H7 (cell line): Measurements from ENCODE around the gene CAMK4. TPM values are rescaled to one million over a fixed set of nuclear protein-coding genes. Genes with fewer than 3 reads are reported as not detected.

ENCODE experiments used
- DNase-seq: peaks from one replicate; pipeline ENCODE4 v3.0.0; 2012
- H3K27me3 ChIP-seq: 2 replicates; pipeline ENCODE4 v1.6.0; 2011; ENCODE audit warnings: mild to moderate bottlenecking, low read length; ENCODE audit not compliant: control insufficient read depth, insufficient read depth
- H3K36me3 ChIP-seq: replicated peaks from 2 replicates; pipeline ENCODE4 v1.5.1; 2011; ENCODE audit warnings: low read length; ENCODE audit not compliant: control insufficient read depth, insufficient read depth
- H3K4me3 ChIP-seq: 2 replicates; pipeline ENCODE4 v1.5.1; 2011; ENCODE audit warnings: low read depth, mild to moderate bottlenecking, control low read depth, low read length, moderate library complexity; ENCODE audit not compliant: insufficient read depth
- total RNA-seq: library from RNA; depleted of rRNA; stranded (reverse); fragments of >200 nt; shearing (Covaris generic); gene quantifications from 2 replicates; pipeline ENCODE4 v1.2.3, GENCODE V29; 2014

CAMK4 gene
- total RNA-seq, 1 experiment from 2014 or later, result 2.7 TPM

DNA sequence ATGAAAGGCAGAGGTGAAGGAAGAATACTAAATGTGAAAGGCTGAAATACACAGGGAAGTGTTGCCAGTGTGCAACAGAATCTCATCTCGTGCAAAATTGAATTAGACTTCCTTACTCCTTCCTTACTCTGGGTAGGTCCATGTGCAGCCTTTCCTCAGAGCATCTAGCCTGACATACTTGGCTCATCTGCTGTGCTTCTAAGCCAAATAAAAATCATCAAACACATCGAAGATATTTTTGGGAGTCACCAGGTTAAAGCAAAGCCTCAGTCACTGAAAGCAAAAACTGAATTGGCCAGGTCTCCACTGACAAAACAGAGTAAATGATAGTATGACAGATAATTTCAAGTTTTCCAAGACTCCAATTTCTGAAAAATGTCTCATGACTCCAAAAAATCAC is 268.8 kb downstream of the CAMK4 start:
- no peak overlapping the region for H3K4me3 ChIP-seq
- no peak for DNase-seq

DNA sequence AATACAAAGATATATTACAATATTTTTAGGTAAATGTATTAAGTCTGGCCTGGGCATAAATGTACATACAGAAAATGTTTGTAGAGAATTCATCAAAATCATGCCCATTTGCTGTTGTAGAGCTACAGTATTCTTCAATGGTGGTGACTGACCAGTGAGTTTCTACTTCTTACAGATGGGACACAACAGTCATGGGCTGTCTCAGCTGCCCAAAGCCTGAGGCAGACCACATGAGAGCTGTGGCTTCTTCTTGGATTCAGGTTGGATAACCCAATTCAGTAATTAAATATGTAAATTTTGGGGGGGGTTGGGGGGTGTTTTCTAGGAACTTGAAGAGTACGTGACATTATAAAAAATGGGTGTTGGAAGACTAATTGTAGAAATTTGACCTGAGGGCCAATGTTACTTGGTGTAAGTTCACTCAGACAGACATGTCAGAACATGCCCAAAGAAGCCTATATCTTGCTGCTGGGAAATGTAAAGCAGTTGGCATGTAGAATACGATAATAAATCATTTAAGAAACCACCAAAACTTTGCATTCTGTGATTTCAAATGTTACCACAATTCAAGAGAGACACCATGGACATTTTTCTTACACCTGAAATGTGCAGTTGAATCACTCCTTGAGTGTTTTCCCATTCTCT is 270.3 kb downstream of the CAMK4 start:
- no peak for DNase-seq
- Histone ChIP-seq H3K4me3 (no peak overlapping the region), H3K27me3 (no peaks in the 10 kb centered on the region), H3K36me3 (no peaks in the 10 kb centered on the region; the same call in 1 of the 2 replicates)

More for the DNA sequence above, 268.8 kb downstream of the CAMK4 start:
- Histone ChIP-seq H3K36me3 (no peaks in the 10 kb centered on the region; the same call in 1 of the 2 replicates), H3K27me3 (no peaks in the 10 kb centered on the region)

DNA sequence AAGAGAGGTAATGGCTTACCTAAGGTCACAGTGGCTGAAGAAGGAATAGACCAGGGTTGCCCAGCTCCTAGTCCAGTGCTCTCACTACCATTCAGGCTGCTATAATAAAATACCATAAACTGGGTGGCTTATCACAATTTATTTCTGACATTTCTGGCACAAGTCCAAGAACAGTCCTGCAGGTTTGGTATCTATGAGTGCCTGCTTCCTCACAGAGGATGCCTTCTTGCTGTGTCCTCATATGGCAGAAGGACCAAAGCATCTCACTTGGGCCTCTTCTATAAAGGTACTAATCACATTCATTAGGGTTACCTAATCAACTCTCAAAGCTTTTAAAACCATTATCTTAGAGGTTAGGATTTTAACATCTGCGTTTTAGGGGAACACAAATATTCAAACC is 271.0 kb downstream of the CAMK4 start:
- H3K36me3 ChIP-seq, result peaks cover 2% of the 10 kb centered on the region
- H3K4me3 ChIP-seq, result no peak overlapping the region
- H3K27me3 ChIP-seq, result no peaks in the 10 kb centered on the region
- DNase-seq, result no peak

DNA sequence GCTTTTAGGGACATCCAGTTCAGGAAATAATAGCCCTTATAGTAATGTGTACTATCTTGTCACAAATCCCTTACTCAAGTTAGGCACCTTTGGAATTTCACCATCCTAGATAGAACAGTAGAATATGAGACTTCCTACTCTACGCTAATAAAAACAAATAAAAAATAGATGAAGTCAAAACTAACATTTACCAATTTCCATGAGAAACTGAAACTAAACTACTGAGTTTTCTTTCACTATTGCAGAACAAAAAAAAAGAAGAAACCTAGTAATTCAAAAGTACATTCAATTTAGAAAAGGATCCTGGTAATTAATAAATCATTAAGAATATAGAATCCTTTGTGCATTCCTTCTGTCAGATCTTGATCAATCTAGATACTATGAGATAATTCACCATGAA is 274.2 kb downstream of the CAMK4 start:
- DNase-seq, result no peak
- H3K36me3 ChIP-seq, result peaks cover 2% of the 10 kb centered on the region

DNA sequence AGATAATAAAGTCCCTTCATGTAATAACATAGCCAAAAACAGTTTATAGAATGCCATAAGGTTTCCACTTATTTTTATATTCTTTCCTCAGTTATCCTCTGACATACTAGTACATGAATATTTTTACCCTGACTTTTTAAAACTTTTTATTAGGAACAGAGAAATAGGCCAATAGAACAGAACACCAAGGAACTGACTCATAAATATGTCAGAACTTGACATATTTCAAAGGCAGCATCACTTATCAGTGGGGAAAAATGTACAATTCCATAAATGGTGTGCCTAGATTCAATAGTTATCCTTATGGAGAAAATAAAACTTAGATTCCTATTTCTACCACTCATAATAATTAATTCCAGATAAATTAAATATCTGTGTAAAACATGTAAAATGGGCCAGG is 278.8 kb downstream of the CAMK4 start:
- H3K36me3 ChIP-seq, result peaks cover 2% of the 10 kb centered on the region
- DNase-seq, result no peak
- H3K27me3 ChIP-seq, result no peaks in the 10 kb centered on the region
- no peak overlapping the region for H3K4me3 ChIP-seq

More for the DNA sequence above, 274.2 kb downstream of the CAMK4 start:
- no peak overlapping the region for H3K4me3 ChIP-seq
- H3K27me3 ChIP-seq, result no peaks in the 10 kb centered on the region

DNA sequence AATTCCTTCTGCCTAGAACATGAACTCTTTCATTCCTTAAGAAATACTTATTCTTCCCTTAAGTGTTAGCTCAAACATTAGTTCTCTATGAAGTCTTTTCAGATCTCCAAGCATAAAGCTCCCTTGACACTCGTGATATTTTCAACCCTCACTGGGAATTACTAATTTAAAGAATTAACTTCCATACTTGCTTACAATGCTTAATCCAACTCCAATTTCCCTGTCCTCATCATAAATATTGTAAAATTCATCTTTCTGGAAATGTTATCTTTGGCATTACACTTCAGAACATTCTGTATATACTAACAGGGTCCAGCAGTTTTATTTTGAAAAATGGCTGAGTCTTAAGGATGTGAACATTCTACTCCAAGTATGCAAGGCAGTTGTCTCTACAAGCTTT is 280.9 kb downstream of the CAMK4 start:
- Histone ChIP-seq H3K27me3 (no peaks in the 10 kb centered on the region), H3K4me3 (no peak overlapping the region), H3K36me3 (no peaks in the 10 kb centered on the region; the same call in none of the 2 replicates)
- DNase-seq, result no peak

DNA sequence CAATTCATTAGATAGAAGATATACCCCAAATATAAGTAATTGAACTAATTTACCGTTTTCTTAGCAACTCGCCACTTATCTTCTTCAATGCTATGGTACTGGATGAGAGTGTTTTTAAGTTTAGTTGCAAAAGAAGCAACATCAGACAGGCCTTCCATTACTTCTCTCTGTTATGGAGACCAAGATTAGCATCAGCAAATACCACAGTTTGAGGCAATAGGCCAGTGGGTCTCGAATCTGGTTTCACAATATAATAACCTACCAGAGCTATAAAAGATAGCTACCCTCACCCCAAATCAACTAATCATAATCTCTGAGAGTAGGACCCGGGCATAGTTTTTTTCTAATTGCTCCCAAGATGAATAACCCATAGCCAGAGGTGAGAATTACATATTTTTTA is 283.1 kb downstream of the CAMK4 start:
- Histone ChIP-seq H3K36me3 (no peaks in the 10 kb centered on the region; the same call in none of the 2 replicates), H3K4me3 (no peak overlapping the region), H3K27me3 (no peaks in the 10 kb centered on the region)
- DNase-seq, result no peak

DNA sequence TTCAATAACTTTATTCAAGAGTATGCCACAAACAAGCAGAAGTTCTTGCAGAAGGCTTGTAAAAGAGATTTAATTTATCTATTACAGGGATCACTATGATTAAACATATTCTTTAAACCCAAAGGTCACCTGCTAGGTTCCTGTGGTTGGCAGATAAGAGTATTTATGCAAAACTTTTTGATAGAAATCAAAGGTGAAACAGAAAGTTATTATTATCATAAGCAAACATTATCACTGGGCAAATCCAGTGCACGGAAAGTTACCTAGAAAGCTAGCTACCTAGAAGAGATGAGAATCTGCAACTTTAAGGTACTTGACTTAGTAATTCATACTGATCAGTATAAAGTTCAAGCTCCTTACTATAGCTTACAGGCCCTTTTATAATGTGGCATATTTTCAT is 284.9 kb downstream of the CAMK4 start:
- H3K27me3 ChIP-seq, result no peaks in the 10 kb centered on the region
- no peaks in the 10 kb centered on the region; the same call in none of the 2 replicates for H3K36me3 ChIP-seq
- H3K4me3 ChIP-seq, result no peak overlapping the region
- DNase-seq, result no peak

DNA sequence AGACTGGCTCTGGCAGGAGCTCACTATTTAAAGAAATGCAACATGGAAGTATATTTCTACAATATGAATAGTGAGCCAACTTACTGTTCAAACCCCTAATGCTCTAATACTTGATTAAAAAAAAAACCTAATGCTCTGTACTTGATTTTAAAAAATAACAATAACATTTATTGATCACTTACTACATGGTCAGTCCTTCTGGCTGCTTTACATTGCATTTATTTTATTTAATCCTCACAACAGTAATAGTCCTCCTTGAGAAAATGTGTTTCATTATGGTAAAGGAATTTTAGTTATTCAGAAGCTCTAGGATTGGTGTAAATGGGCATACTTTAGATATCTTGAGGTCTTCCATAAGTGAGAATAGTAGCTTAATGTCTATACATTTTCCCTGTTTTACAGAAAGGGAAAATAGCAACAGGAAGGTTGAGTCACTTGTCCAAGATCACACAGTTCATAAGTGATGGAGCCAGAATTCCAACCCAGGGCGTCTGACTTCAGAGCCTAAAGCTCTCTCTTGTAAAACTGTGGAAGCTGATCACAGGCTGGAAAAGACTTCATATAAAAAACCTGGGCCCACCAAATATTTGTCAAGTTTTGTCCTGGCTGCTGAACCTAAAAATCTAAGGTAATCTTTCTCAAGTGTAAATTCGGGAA is 287.1 kb downstream of the CAMK4 start:
- peak overlapping the region; percentile 85 for H3K4me3 ChIP-seq
- no peaks in the 10 kb centered on the region for H3K27me3 ChIP-seq
- no peaks in the 10 kb centered on the region for H3K36me3 ChIP-seq
- no peak for DNase-seq

DNA sequence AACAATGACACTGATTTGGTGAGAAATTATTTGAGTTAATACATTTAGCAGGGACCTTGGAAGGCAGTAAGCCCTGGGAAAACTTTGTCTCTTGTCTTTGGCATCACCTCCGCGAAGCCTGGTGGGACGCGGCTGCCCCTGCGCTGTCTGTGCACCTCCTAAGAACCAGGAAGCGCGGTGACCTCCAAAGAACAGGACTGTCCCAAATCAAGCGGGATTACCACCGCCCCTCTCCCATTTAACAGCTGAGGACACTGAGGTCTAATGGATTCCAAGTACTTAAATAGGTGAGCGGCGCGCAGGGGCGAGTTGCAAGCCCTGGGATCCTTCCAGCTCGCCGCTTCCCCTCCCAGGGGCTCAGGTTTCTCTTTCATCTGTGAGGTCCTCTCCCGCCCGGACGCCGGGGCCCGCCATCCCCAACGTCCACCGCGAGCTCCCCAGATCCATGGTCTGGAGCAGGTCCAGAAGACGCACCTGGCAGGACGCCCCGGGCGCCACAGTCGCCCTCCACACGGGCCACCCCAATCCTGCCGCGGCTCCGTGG is 287.7 kb downstream of the CAMK4 start:
- H3K36me3 ChIP-seq, result no peaks in the 10 kb centered on the region
- DNase-seq, result peak; percentile 70
- H3K27me3 ChIP-seq, result no peaks in the 10 kb centered on the region

DNA sequence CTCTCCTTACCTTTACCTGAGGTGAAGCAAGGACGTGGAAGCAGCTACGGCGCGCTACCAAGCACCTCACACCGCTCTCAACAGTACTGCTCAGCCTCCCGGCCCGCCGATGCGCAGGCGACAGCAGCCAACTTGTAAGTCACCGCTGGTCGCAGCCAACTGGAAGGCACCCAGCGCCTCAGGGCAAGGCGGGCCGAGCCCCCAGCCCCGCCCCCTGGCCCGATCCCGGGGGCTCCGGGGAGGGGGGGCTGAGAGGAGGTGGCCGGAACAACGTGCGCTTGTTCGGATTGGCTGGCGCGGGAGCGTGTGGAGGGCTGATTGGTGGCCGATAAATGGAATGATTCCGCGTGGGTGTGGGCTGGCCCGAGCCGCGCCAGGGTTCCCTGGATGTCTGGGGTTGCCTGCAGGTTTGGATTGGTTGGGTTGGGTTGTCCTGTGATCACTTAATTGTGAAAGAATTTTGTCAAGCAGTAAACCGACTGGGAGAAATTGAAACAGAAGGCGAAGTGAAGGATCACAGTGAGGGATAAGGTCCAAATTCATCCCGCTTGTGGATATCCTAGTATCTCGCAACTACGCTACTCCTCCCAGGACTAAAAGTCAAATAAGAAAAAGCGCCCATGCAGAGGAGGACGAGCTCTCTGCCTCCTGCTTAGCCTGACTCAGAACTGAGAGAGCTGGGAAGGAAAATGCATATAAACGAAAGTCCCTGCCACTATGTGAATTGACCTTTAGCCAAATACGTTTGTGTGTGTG is 288.4 kb downstream of the CAMK4 start, which contains the start of gene STARD4:
STARD4 (minus strand) TSS at position 161 of the 756 bp plus-strand sequence. CDS start 5,102 bp downstream, outside the sequence.
- no peaks in the 10 kb centered on the region for H3K27me3 ChIP-seq

More for the DNA sequence above, 287.7 kb downstream of the CAMK4 start:
- peak overlapping the region; percentile 85 for H3K4me3 ChIP-seq

DNA sequence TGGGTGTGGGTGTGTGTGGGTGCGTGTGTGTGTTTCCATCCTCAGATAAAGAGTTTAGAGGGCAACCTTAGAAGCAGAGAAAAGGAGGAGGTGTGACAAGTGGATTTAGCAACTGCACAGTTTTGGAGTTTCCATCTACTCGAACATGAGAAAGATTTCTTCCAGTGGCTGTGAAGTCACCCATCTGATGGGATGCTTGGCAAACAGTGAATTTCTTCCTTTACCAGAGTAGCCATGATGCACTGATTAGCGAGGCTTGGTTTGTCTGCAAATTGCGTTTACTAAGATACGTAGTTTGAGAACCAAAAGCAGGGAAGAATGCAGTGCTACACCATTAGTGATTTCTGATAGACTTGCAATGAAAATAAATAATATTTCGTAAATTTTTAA is 288.9 kb downstream of the CAMK4 start:
- Histone ChIP-seq H3K36me3 (no peaks in the 10 kb centered on the region), H3K27me3 (no peaks in the 10 kb centered on the region), H3K4me3 (peak overlapping the region; percentile 85)
- DNase-seq, result no peak

More for the DNA sequence above, 288.4 kb downstream of the CAMK4 start, which contains the start of gene STARD4:
- peak within 1 kb of the TSS; percentile 85 for H3K4me3 ChIP-seq
- no peaks in the 10 kb centered on the region for H3K36me3 ChIP-seq
- peak; percentile 95 for DNase-seq

DNA sequence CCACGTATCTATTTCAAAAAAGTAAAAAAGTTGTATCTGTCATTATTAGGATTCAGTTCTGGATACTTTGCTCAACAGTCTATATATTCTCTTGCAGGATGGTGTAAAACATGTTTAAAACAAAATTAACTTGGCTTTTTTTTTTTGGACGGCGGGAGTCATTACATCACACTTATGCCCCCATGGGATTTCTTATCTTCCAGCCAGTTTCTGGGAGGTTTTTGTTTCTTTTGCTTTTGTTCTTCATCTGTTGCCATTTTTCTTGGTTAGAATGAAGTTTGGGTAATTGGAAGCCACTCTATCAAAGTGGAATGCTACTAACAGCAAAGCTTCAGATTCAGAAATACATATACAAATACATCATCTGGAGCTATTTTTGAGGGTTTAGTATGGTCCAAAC is 289.9 kb downstream of the CAMK4 start:
- Histone ChIP-seq H3K27me3 (no peaks in the 10 kb centered on the region), H3K36me3 (no peaks in the 10 kb centered on the region), H3K4me3 (no peak overlapping the region)
- no peak for DNase-seq

DNA sequence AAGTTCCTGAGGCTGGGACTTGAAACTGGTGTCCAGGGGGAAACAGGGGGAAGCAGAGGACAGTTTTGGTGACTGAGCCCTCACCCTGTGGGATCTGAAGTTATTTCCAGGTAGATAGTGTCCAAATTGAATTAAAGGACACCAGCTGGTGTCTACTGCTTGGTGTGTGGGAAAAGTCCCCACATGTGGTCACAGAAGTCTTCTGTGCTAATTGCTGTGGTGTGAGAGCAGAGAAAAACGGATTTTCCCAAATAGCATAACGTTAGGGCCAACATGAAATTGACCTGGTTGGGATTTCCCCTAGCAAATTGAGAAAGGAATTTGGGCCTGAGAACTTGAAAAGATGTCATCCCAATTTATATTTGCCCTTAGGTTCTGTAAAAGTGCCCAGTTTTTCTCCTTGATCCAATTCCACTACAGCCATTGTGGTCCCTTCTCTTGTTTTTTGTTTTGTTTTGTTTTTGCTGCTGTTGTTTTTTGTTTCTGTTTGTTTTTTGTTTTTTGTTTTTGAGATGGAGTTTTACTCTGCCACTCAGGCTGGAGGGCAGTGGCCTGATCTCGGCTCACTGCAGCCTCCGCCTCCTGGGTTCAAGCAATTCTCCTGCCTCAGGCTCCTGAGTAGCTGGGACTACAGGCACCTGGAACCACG is 293.8 kb downstream of the CAMK4 start:
- H3K27me3 ChIP-seq, result no peaks in the 10 kb centered on the region
- no peak overlapping the region for H3K4me3 ChIP-seq
- no peak for DNase-seq
- H3K36me3 ChIP-seq, result no peaks in the 10 kb centered on the region
